ENCODE results near the gene TRAPPC6A.
A peak's percentile ranks its signal among the peaks of the same experiment; 100 is the strongest.

Gene TRAPPC6A

GRCh38 chr19:45177817-45178261 is at the start of gene TRAPPC6A:
Gene TRAPPC6A, minus strand, starts transcription at chr19:45178237. Its CDS starts 19 bp downstream, at chr19:45178218.
- peak; percentile 78 for DNase-seq (ENCODE audit: low read depth)

- DNase-seq (ENCODE audit: low read depth), result no peak
Observed at GRCh38 chr19:45224645-45225044, 46.6 kb upstream of the TRAPPC6A start.

GRCh38 chr19:45223879-45224278 is 45.8 kb upstream of the TRAPPC6A start:
- DNase-seq (ENCODE audit: low read depth), result no peak

- no peak for DNase-seq (ENCODE audit: low read depth)
Observed at GRCh38 chr19:45222724-45223123, 44.7 kb upstream of the TRAPPC6A start.

- no peak for DNase-seq (ENCODE audit: low read depth)
Observed at GRCh38 chr19:45218911-45219743, 41.1 kb upstream of the TRAPPC6A start.

- no peak for DNase-seq (ENCODE audit: low read depth)
Observed at GRCh38 chr19:45218426-45218825, 40.4 kb upstream of the TRAPPC6A start.

GRCh38 chr19:45217957-45218334 is 39.9 kb upstream of the TRAPPC6A start:
- no peak for DNase-seq (ENCODE audit: low read depth)

- DNase-seq (ENCODE audit: low read depth), result no peak
Observed at GRCh38 chr19:45217193-45217956, 39.3 kb upstream of the TRAPPC6A start.

- DNase-seq (ENCODE audit: low read depth), result no peak
Observed at GRCh38 chr19:45216667-45217066, 38.6 kb upstream of the TRAPPC6A start.

- no peak for DNase-seq (ENCODE audit: low read depth)
Observed at GRCh38 chr19:45215391-45216191, 37.6 kb upstream of the TRAPPC6A start.

- DNase-seq (ENCODE audit: low read depth), result no peak
Observed at GRCh38 chr19:45213031-45213430, 35.0 kb upstream of the TRAPPC6A start.

GRCh38 chr19:45211751-45212381 is 33.8 kb upstream of the TRAPPC6A start:
- peak; percentile 20 for DNase-seq (ENCODE audit: low read depth)

- DNase-seq (ENCODE audit: low read depth), result no peak
Observed at GRCh38 chr19:45206328-45206727, 28.3 kb upstream of the TRAPPC6A start.

- no peak for DNase-seq (ENCODE audit: low read depth)
Observed at GRCh38 chr19:45205810-45206209, 27.8 kb upstream of the TRAPPC6A start.

GRCh38 chr19:45202637-45203036 is 24.6 kb upstream of the TRAPPC6A start:
- DNase-seq (ENCODE audit: low read depth), result no peak

GRCh38 chr19:45200568-45200967 is 22.5 kb upstream of the TRAPPC6A start:
- peak; percentile 51 for DNase-seq (ENCODE audit: low read depth)

- no peak for DNase-seq (ENCODE audit: low read depth)
Observed at GRCh38 chr19:45195764-45196163, 17.7 kb upstream of the TRAPPC6A start.

- DNase-seq (ENCODE audit: low read depth), result no peak
Observed at GRCh38 chr19:45191375-45191774, 13.3 kb upstream of the TRAPPC6A start.

- no peak for DNase-seq (ENCODE audit: low read depth)
Observed at GRCh38 chr19:45189971-45190370, 11.9 kb upstream of the TRAPPC6A start.

GRCh38 chr19:45187421-45188100 is 9.5 kb upstream of the TRAPPC6A start:
- DNase-seq (ENCODE audit: low read depth), result no peak
